ENCODE data around the gene ZFR2. TPM values are rescaled to one million over a fixed set of nuclear protein-coding genes. Genes with fewer than 3 reads are reported as not detected.

ZFR2 gene
- polyA plus RNA-seq, 1 of the 3 experiments (the other 2 are of a cell fraction): 0.44 TPM

GRCh38 chr19:3775374-3775711, 93.5 kb downstream of the ZFR2 start:
- no peak for DNase-seq
- H3K79me2 ChIP-seq (ENCODE audit: insufficient read depth): no peaks in the 10 kb centered on the region
- ChIA-PET POLR2A (no interaction called here), CTCF (interaction anchor here (0.8 kb wide), 1 partner anchor 53 kb away, joined by 3 read pairs; no protein-coding TSS in a partner anchor)
- TF ChIP-seq POLR2AphosphoS5 (IDR thresholded peaks at IDR 0.05; ENCODE audit: low read depth, low read length): no peak
- no peak for TF ChIP-seq FOXJ3 (CRISPR knock-in tag; IDR thresholded peaks at IDR 0.05)
- TF ChIP-seq USF2 (IDR thresholded peaks at IDR 0.05; ENCODE audit: borderline replicate concordance, low read depth, low read length): no peak
- TF ChIP-seq SIN3A (IDR thresholded peaks at IDR 0.05; ENCODE audit: borderline replicate concordance, low read depth, low read length): no peak
- TF ChIP-seq CHD2 (IDR thresholded peaks at IDR 0.05; ENCODE audit: low read length, partially characterized antibody): no peak
- no peak overlapping the region for H3K4me2 ChIP-seq
- no peaks in the 10 kb centered on the region for H3K36me3 ChIP-seq (replicated peaks in 1 of 2; ENCODE audit: control insufficient read depth in 1 of 2, insufficient read depth in 2 of 2, low read length in 1 of 2)
- no peaks in the 10 kb centered on the region for H4K20me1 ChIP-seq (ENCODE audit: insufficient read depth)
- no peaks in the 10 kb centered on the region for H3K9me2 ChIP-seq
- H3K4me3 ChIP-seq (ENCODE audit: low read depth in 2 of 2, low read length in 1 of 2): no peak overlapping the region
- no peaks in the 10 kb centered on the region for H3K4me1 ChIP-seq (ENCODE audit: control insufficient read depth in 1 of 2, insufficient read depth in 2 of 2, low read depth in 1 of 2, low read length in 1 of 2)
- H3F3A ChIP-seq (replicated peaks; ENCODE audit: insufficient read depth): no peaks in the 10 kb centered on the region
- H3K9me3 ChIP-seq: no peaks in the 10 kb centered on the region
- no peak overlapping the region for H3K27ac ChIP-seq (ENCODE audit: low read depth in 2 of 2, low read length in 1 of 2)
- peaks cover 22% of the 10 kb centered on the region for H3K27me3 ChIP-seq (ENCODE audit: insufficient read depth)
- no peak overlapping the region for H2AFZ ChIP-seq (ENCODE audit: low read depth)
- no peak overlapping the region for H3K9ac ChIP-seq
- no CpG with 5 or more reads among the region's 2 CpGs for WGBS (ENCODE audit: low lambda C conversion rate)

- no peaks in the 10 kb centered on the region for H3K4me1 ChIP-seq (ENCODE audit: control insufficient read depth in 1 of 2, insufficient read depth in 2 of 2, low read depth in 1 of 2, low read length in 1 of 2)
- H3K27ac ChIP-seq (ENCODE audit: low read depth in 2 of 2, low read length in 1 of 2): no peak overlapping the region
- no peak overlapping the region for H2AFZ ChIP-seq (ENCODE audit: low read depth)
- H3K9ac ChIP-seq: no peak overlapping the region
- H3K9me3 ChIP-seq: no peaks in the 10 kb centered on the region
- WGBS (ENCODE audit: low lambda C conversion rate): 76% methylated on average over 14 of the region's 25 CpGs
- CTCF ChIA-PET: interaction anchor here (0.8 kb wide), 1 partner anchor 53 kb away, joined by 3 read pairs; no protein-coding TSS in a partner anchor
- H3K4me3 ChIP-seq (ENCODE audit: low read depth in 2 of 2, low read length in 1 of 2): no peak overlapping the region
- H3K9me2 ChIP-seq: no peaks in the 10 kb centered on the region
- H4K20me1 ChIP-seq (ENCODE audit: insufficient read depth): no peaks in the 10 kb centered on the region
- peaks cover 22% of the 10 kb centered on the region for H3K27me3 ChIP-seq (ENCODE audit: insufficient read depth)
- H3K4me2 ChIP-seq: no peak overlapping the region
- H3K36me3 ChIP-seq (replicated peaks in 1 of 2; ENCODE audit: control insufficient read depth in 1 of 2, insufficient read depth in 2 of 2, low read length in 1 of 2): no peaks in the 10 kb centered on the region
- POLR2A ChIA-PET: no interaction called here
- no peak for DNase-seq
- TF ChIP-seq REST (IDR thresholded peaks at IDR 0.05; ENCODE audit: low read depth, low read length): no peak
- no peak for TF ChIP-seq POLR2AphosphoS5 (IDR thresholded peaks at IDR 0.05; ENCODE audit: low read depth, low read length)
- TF ChIP-seq ELF1 (IDR thresholded peaks at IDR 0.05): no peak
- no peak for TF ChIP-seq JUND (IDR thresholded peaks at IDR 0.05)
- TF ChIP-seq CHD2 (IDR thresholded peaks at IDR 0.05; ENCODE audit: low read length, partially characterized antibody): no peak
- TF ChIP-seq NRF1 (IDR thresholded peaks at IDR 0.05; ENCODE audit: low read depth, low read length): no peak
- TF ChIP-seq SMC3 (IDR thresholded peaks at IDR 0.05; ENCODE audit: low read depth, low read length): no peak
- H3F3A ChIP-seq (replicated peaks; ENCODE audit: insufficient read depth): no peaks in the 10 kb centered on the region
- H3K79me2 ChIP-seq (ENCODE audit: insufficient read depth): no peaks in the 10 kb centered on the region
These were observed 94.0 kb downstream of the ZFR2 start for GRCh38 chr19:3774621-3775373.
